HG02798 (cell line): ENCODE data around the gene PEG3.

Experiments used
- ATAC-seq: cut with Tn5 transposase; IDR thresholded peaks from one replicate; pipeline ENCODE4 v1.9.1; 2021; ENCODE audit warnings: mild to moderate bottlenecking; ENCODE audit not compliant: unreplicated experiment, poor library complexity

PEG3 gene

DNA sequence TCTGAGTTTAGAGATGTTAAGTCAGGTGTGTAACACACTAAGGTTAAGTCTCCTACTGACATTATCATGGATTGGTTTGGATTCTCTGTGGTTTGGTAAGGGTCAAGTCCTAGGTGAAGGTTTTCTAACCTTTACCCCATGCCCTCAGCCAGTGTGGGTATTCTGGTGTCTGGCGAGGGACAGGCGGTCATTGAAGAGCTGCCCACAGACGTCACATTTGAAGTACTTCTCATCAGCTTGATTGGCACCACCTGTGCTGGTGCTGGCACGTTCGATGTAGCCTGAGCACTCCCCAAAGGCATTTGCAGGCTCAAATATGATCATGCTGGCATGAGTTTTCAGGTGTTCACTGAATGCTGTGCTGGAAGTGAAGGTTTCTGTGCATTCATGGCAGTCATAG lies 27.0 kb downstream of the PEG3 start:
- ATAC-seq: no peak

DNA sequence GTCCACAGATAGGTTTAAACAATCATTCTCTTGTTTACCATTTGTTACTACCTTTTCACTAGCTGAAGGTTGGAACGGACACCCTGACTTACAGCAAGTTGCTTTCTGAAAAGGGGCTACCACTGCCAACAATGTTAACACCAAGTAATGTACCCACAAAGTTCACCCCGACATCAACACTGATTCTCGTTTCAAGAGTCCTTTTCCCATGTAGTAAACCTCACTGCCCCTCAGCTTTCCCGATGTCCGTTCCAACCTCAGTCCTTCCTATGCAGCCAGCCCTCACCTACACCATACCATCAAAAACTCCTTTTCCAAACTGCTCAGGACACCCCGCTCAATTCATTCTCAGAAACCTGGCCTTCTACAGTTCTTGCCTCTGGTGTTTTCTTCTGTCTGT lies 29.0 kb downstream of the PEG3 start:
- ATAC-seq: no peak

DNA sequence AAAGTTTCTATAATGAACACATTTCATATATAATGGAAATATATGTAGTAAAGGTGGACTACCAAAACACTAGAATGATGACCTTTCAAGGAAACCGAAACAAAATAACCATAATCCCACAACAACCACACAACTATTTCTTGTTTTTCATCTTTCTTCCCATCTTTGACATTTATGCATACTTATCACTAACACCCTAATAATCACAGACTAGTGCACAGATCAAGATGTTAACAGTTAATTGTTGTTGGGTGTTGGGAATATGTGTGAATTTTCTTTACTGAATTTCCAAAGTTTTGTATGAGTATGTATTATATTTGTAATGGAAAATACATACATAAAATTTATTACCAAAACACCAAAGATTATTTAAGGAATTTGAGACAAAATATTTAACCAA lies 30.3 kb downstream of the PEG3 start:
- ATAC-seq: no peak

DNA sequence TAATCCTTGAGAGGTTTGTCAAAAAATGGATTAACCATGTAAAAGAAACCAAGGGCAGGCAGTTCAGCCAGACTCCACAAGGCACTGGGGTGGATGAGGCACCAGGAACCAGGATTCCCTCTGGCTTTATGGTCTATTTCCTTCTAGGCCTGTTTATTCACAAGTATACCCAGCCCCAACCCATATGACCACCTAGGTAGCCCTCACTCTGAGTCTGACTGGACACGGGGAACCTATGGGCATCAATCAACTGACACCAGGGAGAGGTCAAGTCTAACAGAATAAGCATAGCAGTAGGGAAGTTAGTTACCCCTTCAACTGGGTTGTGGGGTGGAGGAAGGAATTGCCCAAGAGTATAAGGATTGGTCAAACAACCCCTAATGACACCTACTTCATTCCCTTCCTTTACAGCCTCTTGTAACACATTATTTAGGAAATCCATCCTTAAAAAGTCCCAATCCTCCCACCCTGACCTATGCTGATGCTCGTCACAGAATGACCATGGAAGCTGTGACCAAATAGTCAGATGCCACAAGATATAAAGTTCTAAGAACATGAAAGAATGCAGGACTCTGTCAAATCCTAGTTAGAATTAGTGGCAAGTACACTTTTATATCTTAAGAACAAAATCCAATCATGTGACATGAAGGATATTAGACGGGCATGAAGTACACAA lies 31.7 kb downstream of the PEG3 start:
- ATAC-seq: no peak

DNA sequence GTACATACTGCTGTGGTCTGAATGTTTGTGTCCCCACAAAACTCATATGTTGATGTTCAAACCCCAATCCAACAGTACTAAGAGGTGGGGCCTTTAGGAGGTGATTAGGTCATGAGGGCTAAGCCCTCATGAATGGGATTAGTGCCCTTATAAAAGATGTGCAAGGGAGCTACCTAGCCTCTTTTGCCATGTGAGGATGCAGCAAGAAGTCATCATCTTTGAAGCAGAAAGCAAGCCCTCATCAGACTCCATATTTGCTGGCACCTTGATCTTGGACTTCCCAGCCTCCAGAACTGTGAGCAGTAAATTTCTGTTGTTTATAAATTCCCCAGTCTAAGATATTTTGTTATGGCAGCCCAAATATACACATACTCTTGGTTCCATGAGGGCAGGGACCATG lies 33.9 kb downstream of the PEG3 start:
- ATAC-seq: no peak
